ENCODE data around the gene SMOC2. TPM values are rescaled to one million over a fixed set of nuclear protein-coding genes. Genes with fewer than 3 reads are reported as not detected.
A peak's percentile ranks its signal among the peaks of the same experiment; 100 is the strongest.

The SMOC2 gene
- polyA plus RNA-seq, 3 donors, result not detected

GRCh38 chr6:168618546-168619315, 177.7 kb downstream of the SMOC2 start:
- DNase-seq, result no peak
- no peaks in the 10 kb centered on the region for H3K79me2 ChIP-seq (ENCODE audit: insufficient read depth, low read length)
- H2AFZ ChIP-seq (ENCODE audit: insufficient read depth, low read depth, low read length, poor library complexity, severe bottlenecking), result no peak overlapping the region
- H3K27me3 ChIP-seq (ENCODE audit: control insufficient read depth in 2 of 2, insufficient read depth in 2 of 2, low read length in 2 of 2), result no peaks in the 10 kb centered on the region
- no peaks in the 10 kb centered on the region for H3K4me1 ChIP-seq (ENCODE audit: control insufficient read depth in 1 of 2, insufficient read depth in 2 of 2, low read length in 2 of 2)
- intact Hi-C loops (cut with micrococcal nuclease), result no loop called here
- peaks cover 0 to 2% (median 0%) of the 10 kb centered on the region in 3 donors for H3K27me3 Mint-ChIP-seq (ENCODE audit: low read depth in 3 of 3)
- no peaks in the 10 kb centered on the region for H3K36me3 Mint-ChIP-seq
- no peak overlapping the region for H3K4me3 ChIP-seq (replicated peaks in 1 of 3; ENCODE audit: low read depth in 2 of 3, low read length in 3 of 3)
- WGBS (ENCODE audit: insufficient coverage), result 53% methylated on average over 13 of the region's 21 CpGs
- no peaks in the 10 kb centered on the region for H3K36me3 ChIP-seq (replicated peaks in 1 of 2; ENCODE audit: control insufficient read depth in 1 of 2, insufficient read depth in 2 of 2, low read length in 2 of 2)
- peak overlapping the region in 1 of 2 donors; percentile 9 for H3K4me3 Mint-ChIP-seq
- H3K4me1 Mint-ChIP-seq, result no peaks in the 10 kb centered on the region
- no peak overlapping the region for H3K4me2 ChIP-seq (replicated peaks; ENCODE audit: extremely low read depth, low read length, poor library complexity, severe bottlenecking)
- H3K9me3 ChIP-seq (replicated peaks in 1 of 2; ENCODE audit: control insufficient read depth in 1 of 2, insufficient read depth in 1 of 2, low read length in 2 of 2), result peaks cover 35 to 76% of the 10 kb centered on the region in 2 donors
- H3K27ac ChIP-seq (ENCODE audit: low read depth in 1 of 2, low read length in 2 of 2), result no peak overlapping the region
- TF ChIP-seq, protein P1, sequence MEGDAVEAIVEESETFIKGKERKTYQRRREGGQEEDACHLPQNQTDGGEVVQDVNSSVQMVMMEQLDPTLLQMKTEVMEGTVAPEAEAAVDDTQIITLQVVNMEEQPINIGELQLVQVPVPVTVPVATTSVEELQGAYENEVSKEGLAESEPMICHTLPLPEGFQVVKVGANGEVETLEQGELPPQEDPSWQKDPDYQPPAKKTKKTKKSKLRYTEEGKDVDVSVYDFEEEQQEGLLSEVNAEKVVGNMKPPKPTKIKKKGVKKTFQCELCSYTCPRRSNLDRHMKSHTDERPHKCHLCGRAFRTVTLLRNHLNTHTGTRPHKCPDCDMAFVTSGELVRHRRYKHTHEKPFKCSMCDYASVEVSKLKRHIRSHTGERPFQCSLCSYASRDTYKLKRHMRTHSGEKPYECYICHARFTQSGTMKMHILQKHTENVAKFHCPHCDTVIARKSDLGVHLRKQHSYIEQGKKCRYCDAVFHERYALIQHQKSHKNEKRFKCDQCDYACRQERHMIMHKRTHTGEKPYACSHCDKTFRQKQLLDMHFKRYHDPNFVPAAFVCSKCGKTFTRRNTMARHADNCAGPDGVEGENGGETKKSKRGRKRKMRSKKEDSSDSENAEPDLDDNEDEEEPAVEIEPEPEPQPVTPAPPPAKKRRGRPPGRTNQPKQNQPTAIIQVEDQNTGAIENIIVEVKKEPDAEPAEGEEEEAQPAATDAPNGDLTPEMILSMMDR (IDR thresholded peaks at IDR 0.05), result no peak
- no peak overlapping the region for H3K27ac Mint-ChIP-seq
- no peak overlapping the region for H3K9ac ChIP-seq (ENCODE audit: insufficient read depth, low read length, poor library complexity, severe bottlenecking)
- H4K20me1 ChIP-seq (ENCODE audit: insufficient read depth, low read length), result no peaks in the 10 kb centered on the region
- H3K9me3 Mint-ChIP-seq, result peaks cover 29 to 51% (median 40%) of the 10 kb centered on the region in 7 donors

DNA sequence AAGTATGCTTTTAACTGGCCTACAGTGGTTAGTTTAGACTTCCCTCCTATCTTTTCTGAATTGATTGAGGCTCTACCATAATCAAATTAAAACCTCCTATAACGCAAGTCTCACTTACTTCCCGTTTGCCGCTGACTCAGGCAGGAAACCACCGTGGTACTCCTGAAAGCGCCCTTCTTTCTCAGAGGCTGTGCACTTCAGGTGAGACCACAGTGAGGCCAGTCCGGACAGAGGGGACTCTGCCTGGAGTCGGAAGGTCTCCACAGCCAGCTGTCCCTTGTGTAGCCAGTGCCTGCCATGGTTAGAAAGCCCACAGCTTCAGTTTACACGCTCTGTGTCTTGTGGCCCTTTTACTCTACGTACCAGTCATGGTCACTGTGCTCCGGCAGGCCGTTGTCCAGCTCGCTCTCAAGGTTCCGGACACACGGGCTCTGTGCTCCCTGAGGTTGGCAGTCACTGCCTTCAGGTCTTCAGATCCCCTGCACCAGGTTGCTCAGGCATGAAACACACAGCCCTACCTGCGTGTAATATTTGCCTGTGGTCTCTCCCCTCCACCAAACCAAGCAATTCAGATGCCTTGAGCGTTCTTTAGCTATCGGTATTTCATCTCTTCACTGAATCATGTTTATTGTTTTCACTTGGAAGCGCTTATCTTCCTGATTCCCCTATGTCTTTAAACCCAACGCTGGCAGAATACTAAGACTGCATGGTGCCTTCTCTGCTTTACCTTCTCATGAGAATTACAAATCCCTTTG, 178.8 kb downstream of the SMOC2 start:
- H3K4me1 Mint-ChIP-seq, result no peaks in the 10 kb centered on the region
- Histone ChIP-seq H2AFZ (ENCODE audit: insufficient read depth, low read depth, low read length, poor library complexity, severe bottlenecking) (no peak overlapping the region), H3K4me1 (ENCODE audit: control insufficient read depth in 1 of 2, insufficient read depth in 2 of 2, low read length in 2 of 2) (no peaks in the 10 kb centered on the region), H3K79me2 (ENCODE audit: insufficient read depth, low read length) (no peaks in the 10 kb centered on the region), H3K9me3 (replicated peaks in 1 of 2; ENCODE audit: control insufficient read depth in 1 of 2, insufficient read depth in 1 of 2, low read length in 2 of 2) (peaks cover 41 to 71% of the 10 kb centered on the region in 2 donors), H3K36me3 (replicated peaks in 1 of 2; ENCODE audit: control insufficient read depth in 1 of 2, insufficient read depth in 2 of 2, low read length in 2 of 2) (no peaks in the 10 kb centered on the region), H3K27ac (ENCODE audit: low read depth in 1 of 2, low read length in 2 of 2) (no peak overlapping the region), H3K9ac (ENCODE audit: insufficient read depth, low read length, poor library complexity, severe bottlenecking) (no peak overlapping the region), H3K4me3 (replicated peaks in 1 of 3; ENCODE audit: low read depth in 2 of 3, low read length in 3 of 3) (no peak overlapping the region), H3K27me3 (ENCODE audit: control insufficient read depth in 2 of 2, insufficient read depth in 2 of 2, low read length in 2 of 2) (no peaks in the 10 kb centered on the region), H4K20me1 (ENCODE audit: insufficient read depth, low read length) (no peaks in the 10 kb centered on the region), H3K4me2 (replicated peaks; ENCODE audit: extremely low read depth, low read length, poor library complexity, severe bottlenecking) (no peak overlapping the region)
- 54% methylated on average over 19 of the region's 19 CpGs for WGBS (ENCODE audit: insufficient coverage)
- no peak for DNase-seq
- TF ChIP-seq, protein P1 (IDR thresholded peaks at IDR 0.05), result no peak
- H3K36me3 Mint-ChIP-seq, result no peaks in the 10 kb centered on the region
- intact Hi-C loops (cut with micrococcal nuclease), result no loop called here
- no peak overlapping the region for H3K27ac Mint-ChIP-seq
- no peak overlapping the region for H3K4me3 Mint-ChIP-seq
- peaks cover 32 to 47% (median 40%) of the 10 kb centered on the region in 7 donors for H3K9me3 Mint-ChIP-seq
- H3K27me3 Mint-ChIP-seq (ENCODE audit: low read depth in 3 of 3), result peaks cover 0 to 2% (median 0%) of the 10 kb centered on the region in 3 donors

Measured in CD14-positive monocyte (primary cell).